SK-N-SH (cell line): ENCODE results near the gene CIDEA. TPM values are rescaled to one million over a fixed set of nuclear protein-coding genes. Genes with fewer than 3 reads are reported as not detected.

Source experiments
- CTCF ChIA-PET: fragments of 300-600, 350-600 bp; formaldehyde crosslinking; extraction: SDS; loops from one replicate; lab custom pipeline; 2021; lab: Yijun Ruan, JAX
- POLR2A ChIA-PET: fragments of 350-600 bp; sonication (Branson Sonifier 250); formaldehyde crosslinking; extraction: SDS; loops from one replicate; lab custom pipeline; 2020; ENCODE audit warnings: antibody characterized with exemption, inconsistent platforms; lab: Yijun Ruan, JAX
- DNase-seq: peaks from one replicate; pipeline ENCODE4 v3.0.0; 2012
- H2AFZ ChIP-seq: fragments of 200-600 bp; sonication (generic); 2 replicates; pipeline ENCODE4 v1.8.1; 2016; ENCODE audit warnings: antibody characterized with exemption, mild to moderate bottlenecking, low read depth
- H3F3A ChIP-seq: fragments of 200-600 bp; sonication (generic); replicated peaks from 2 replicates; pipeline ENCODE3; 2016; ENCODE audit warnings: antibody characterized with exemption, mild to moderate bottlenecking; ENCODE audit not compliant: insufficient read depth
- H3K27ac ChIP-seq, 2 experiments: fragments of 200-500 bp in 1 of 2; fragments of 200-600 bp in 1 of 2; sonication (Bioruptor generic) in 1 of 2; sonication (generic), shearing (Covaris generic) in 1 of 2; 2 replicates each; pipeline versions ENCODE4 v1.5.1 to v1.6.1; 2014 to 2016; ENCODE audit warnings: low read depth in 2 of 2, inconsistent platforms in 1 of 2, low read length in 1 of 2, mild to moderate bottlenecking in 1 of 2, mixed read lengths in 1 of 2
- H3K27me3 ChIP-seq: fragments of 200-600 bp; sonication (generic), shearing (Covaris generic); 2 replicates; pipeline ENCODE4 v1.6.1; 2016; ENCODE audit warnings: mixed run types; ENCODE audit not compliant: insufficient read depth
- H3K36me3 ChIP-seq, 2 experiments: fragments of 200-500 bp in 1 of 2; fragments of 200-600 bp in 1 of 2; sonication (Bioruptor generic) in 1 of 2; sonication (generic) in 1 of 2; replicated peaks in 1 of 2; 2 replicates each; pipeline versions ENCODE3 to v1.5.1; 2014 to 2016; ENCODE audit warnings: low read length in 1 of 2, mild to moderate bottlenecking in 1 of 2; ENCODE audit not compliant: insufficient read depth in 2 of 2, control insufficient read depth in 1 of 2
- H3K4me1 ChIP-seq, 2 experiments: fragments of 200-500 bp in 1 of 2; fragments of 200-600 bp in 1 of 2; sonication (Bioruptor generic) in 1 of 2; sonication (generic), shearing (Covaris generic) in 1 of 2; 2 replicates each; pipeline versions ENCODE4 v1.5.1 to v1.6.1; 2014 to 2016; ENCODE audit warnings: low read depth in 1 of 2, low read length in 1 of 2, mixed run types in 1 of 2; ENCODE audit not compliant: insufficient read depth in 2 of 2, control insufficient read depth in 1 of 2
- H3K4me2 ChIP-seq: fragments of 200-600 bp; sonication (generic), shearing (Covaris generic); 2 replicates; pipeline ENCODE4 v1.6.1; 2017; ENCODE audit warnings: mixed run types
- H3K4me3 ChIP-seq, 2 experiments: fragments of 200-500 bp in 1 of 2; fragments of 200-600 bp in 1 of 2; sonication (Bioruptor generic) in 1 of 2; sonication (generic), shearing (Covaris generic) in 1 of 2; 2 replicates each; pipeline versions ENCODE4 v1.5.1 to v1.8.1; 2014 to 2016; ENCODE audit warnings: low read depth in 2 of 2, inconsistent platforms in 1 of 2, low read length in 1 of 2, mild to moderate bottlenecking in 1 of 2, mixed read lengths in 1 of 2, moderate library complexity in 1 of 2
- H3K79me2 ChIP-seq: fragments of 200-600 bp; sonication (generic); 2 replicates; pipeline ENCODE4 v1.8.1; 2017; ENCODE audit warnings: mild to moderate bottlenecking; ENCODE audit not compliant: insufficient read depth
- H3K9ac ChIP-seq: fragments of 200-600 bp; sonication (generic); 2 replicates; pipeline ENCODE4 v1.6.1; 2017; ENCODE audit warnings: mixed run types
- H3K9me2 ChIP-seq: fragments of 200-600 bp; sonication (generic); 2 replicates; pipeline ENCODE4 v1.6.1; 2017; ENCODE audit warnings: mixed run types
- H3K9me3 ChIP-seq: fragments of 200-600 bp; sonication (generic); 2 replicates; pipeline ENCODE4 v1.6.1; 2017; ENCODE audit warnings: mixed run types, mild to moderate bottlenecking, moderate library complexity
- H4K20me1 ChIP-seq: fragments of 200-600 bp; sonication (generic); 2 replicates; pipeline ENCODE4 v1.6.1; 2017; ENCODE audit warnings: mild to moderate bottlenecking, mixed run types; ENCODE audit not compliant: insufficient read depth
- CHD2 ChIP-seq: fragments of 150-350 bp; IDR thresholded peaks from 2 replicates; pipeline ENCODE4 v1.6.1; 2018; ENCODE audit warnings: low read length; ENCODE audit not compliant: partially characterized antibody
- CTCF ChIP-seq: fragments of 200-600 bp; sonication (generic); IDR thresholded peaks from 2 replicates; pipeline ENCODE4 v1.6.1; 2017; ENCODE audit warnings: antibody characterized with exemption, mild to moderate bottlenecking, moderate library complexity
- EZH2phosphoT487 ChIP-seq: fragments of 200-600 bp; sonication (generic); IDR thresholded peaks from 2 replicates; pipeline ENCODE4 v1.6.1; 2017; ENCODE audit warnings: low read depth, mixed run types, mild to moderate bottlenecking, antibody characterized with exemption, moderate library complexity, borderline replicate concordance
- FOXM1 ChIP-seq: IDR thresholded peaks from 2 replicates; pipeline ENCODE4 v1.4.0; 2012; ENCODE audit warnings: low read depth, mild to moderate bottlenecking
- GATA2 ChIP-seq: sonication (generic); formaldehyde crosslinking; IDR thresholded peaks from 2 replicates; pipeline ENCODE4 v1.5.0; 2020; ENCODE audit warnings: mild to moderate bottlenecking, missing genetic modification reagents
- IRF3 ChIP-seq: fragments of 150-350 bp; IDR thresholded peaks from 2 replicates; pipeline ENCODE4 v1.6.1; 2016; ENCODE audit warnings: mild to moderate bottlenecking, low read depth, low read length
- JUND ChIP-seq: IDR thresholded peaks from 2 replicates; pipeline ENCODE4 v1.4.0; 2012
- MEF2A ChIP-seq: IDR thresholded peaks from 2 replicates; pipeline ENCODE4 v1.4.0; 2012; ENCODE audit warnings: low read depth, borderline replicate concordance
- NFIC ChIP-seq: IDR thresholded peaks from 2 replicates; pipeline ENCODE4 v1.4.0; 2012; ENCODE audit warnings: borderline replicate concordance
- RAD21 ChIP-seq: IDR thresholded peaks from 2 replicates; pipeline ENCODE4 v1.6.1; 2012; ENCODE audit warnings: mild to moderate bottlenecking, low read length
- RCOR1 ChIP-seq: fragments of 150-350 bp; IDR thresholded peaks from 2 replicates; pipeline ENCODE4 v1.6.1; 2017; ENCODE audit warnings: antibody characterized with exemption, low read length
- REST ChIP-seq: IDR thresholded peaks from 2 replicates; pipeline ENCODE4 v1.6.1; 2012; ENCODE audit warnings: mild to moderate bottlenecking, low read depth, low read length, moderate library complexity
- RFX5 ChIP-seq: IDR thresholded peaks from 2 replicates; pipeline ENCODE4 v1.6.1; 2012; ENCODE audit warnings: mild to moderate bottlenecking, improper control_type of control experiment, low read length
- RXRA ChIP-seq: IDR thresholded peaks from 2 replicates; pipeline ENCODE4 v1.4.0; 2012; ENCODE audit warnings: low read depth, mild to moderate bottlenecking, borderline replicate concordance
- SIN3A ChIP-seq: IDR thresholded peaks from 2 replicates; pipeline ENCODE4 v1.6.1; 2012; ENCODE audit warnings: low read depth, mild to moderate bottlenecking, low read length, moderate library complexity, borderline replicate concordance
- TAF1 ChIP-seq: IDR thresholded peaks from 2 replicates; pipeline ENCODE4 v1.6.1; 2012; ENCODE audit warnings: low read depth, mild to moderate bottlenecking, low read length, moderate library complexity, borderline replicate concordance
- TEAD4 ChIP-seq: IDR thresholded peaks from 2 replicates; pipeline ENCODE4 v1.4.0; 2012; ENCODE audit warnings: mild to moderate bottlenecking, borderline replicate concordance; ENCODE audit not compliant: insufficient read depth
- USF2 ChIP-seq: fragments of 150-350 bp; IDR thresholded peaks from 2 replicates; pipeline ENCODE4 v1.6.1; 2017; ENCODE audit warnings: antibody characterized with exemption, low read length, low read depth, borderline replicate concordance
- YY1 ChIP-seq: IDR thresholded peaks from 2 replicates; pipeline ENCODE4 v1.4.0; 2012; ENCODE audit warnings: low read depth, mild to moderate bottlenecking
- WGBS: methylation state at CpG from one replicate; pipeline ENCODE4 v1.1.6; 2017; ENCODE audit warnings: low lambda C conversion rate; 5-methylcytosine and 5-hydroxymethylcytosine counted together
- polyA plus RNA-seq, 3 experiments: library from polyadenylated mRNA; depleted of rRNA; stranded (reverse); fragments of >200 nt; gene quantifications; 2 replicates each; pipeline ENCODE4 v1.2.3, GENCODE V29; 2012

Gene CIDEA
- polyA plus RNA-seq, 1 of the 3 experiments (the other 2 are of a cell fraction) = not detected

GRCh38 chr18:12239431-12239830, 14.7 kb upstream of the CIDEA start:
- WGBS = 41% methylated on average over 6 of the region's 6 CpGs
- Histone ChIP-seq H3K4me1 (peaks cover 0 to 3% of the 10 kb centered on the region in 2 experiments; a peak in 1 of 4 replicates), H3F3A (no peaks in the 10 kb centered on the region), H3K9me3 (no peaks in the 10 kb centered on the region), H3K79me2 (no peaks in the 10 kb centered on the region), H3K4me2 (no peak overlapping the region), H3K27ac (no peak overlapping the region), H2AFZ (no peak overlapping the region), H3K9ac (no peak overlapping the region), H4K20me1 (no peaks in the 10 kb centered on the region), H3K9me2 (no peaks in the 10 kb centered on the region), H3K4me3 (no peak overlapping the region), H3K36me3 (no peaks in the 10 kb centered on the region), H3K27me3 (peaks cover 79% of the 10 kb centered on the region; the same call in 1 of the 2 replicates)
- CTCF ChIA-PET = interaction anchor here (1.0 to 2.2 kb wide), 3 partner anchors 8 to 340 kb away, joined by 3 to 17 read pairs (median 3); no protein-coding TSS in a partner anchor
- POLR2A ChIA-PET = no interaction called here
- DNase-seq = no peak
- TF ChIP-seq YY1 (no peak), EZH2phosphoT487 (no peak), TAF1 (no peak), RCOR1 (no peak), RFX5 (no peak), RXRA (no peak), CHD2 (no peak), GATA2 (CRISPR knock-in tag) (no peak), FOXM1 (no peak), SIN3A (no peak), JUND (no peak), USF2 (no peak), TEAD4 (no peak)

- Histone ChIP-seq H3K27ac (no peak overlapping the region), H3K27me3 (peaks cover 84% of the 10 kb centered on the region), H3K79me2 (no peaks in the 10 kb centered on the region), H3K4me2 (no peak overlapping the region), H3K9ac (no peak overlapping the region), H3F3A (no peaks in the 10 kb centered on the region), H3K4me3 (no peak overlapping the region), H2AFZ (no peak overlapping the region), H3K36me3 (no peaks in the 10 kb centered on the region), H4K20me1 (no peaks in the 10 kb centered on the region), H3K9me3 (no peaks in the 10 kb centered on the region), H3K9me2 (no peaks in the 10 kb centered on the region), H3K4me1 (peaks cover 0 to 2% of the 10 kb centered on the region in 2 experiments; a peak in 1 of 4 replicates)
- 26% methylated on average over 14 of the region's 21 CpGs for WGBS
- POLR2A ChIA-PET = no interaction called here
- CTCF ChIA-PET = no interaction called here
- DNase-seq = no peak
- TF ChIP-seq TEAD4 = no peak
- TF ChIP-seq MEF2A = no peak
- TF ChIP-seq IRF3 = no peak
- TF ChIP-seq NFIC = no peak
- no peak for TF ChIP-seq CTCF
- TF ChIP-seq REST = no peak
- no peak for TF ChIP-seq RAD21
- TF ChIP-seq YY1 = no peak
- TF ChIP-seq RXRA = no peak
These were observed 11.4 kb upstream of the CIDEA start for GRCh38 chr18:12242658-12243260.
